ENCODE measurements around the gene IFT22.
A peak's percentile ranks its signal among the peaks of the same experiment; 100 is the strongest.

The IFT22 gene

DNA sequence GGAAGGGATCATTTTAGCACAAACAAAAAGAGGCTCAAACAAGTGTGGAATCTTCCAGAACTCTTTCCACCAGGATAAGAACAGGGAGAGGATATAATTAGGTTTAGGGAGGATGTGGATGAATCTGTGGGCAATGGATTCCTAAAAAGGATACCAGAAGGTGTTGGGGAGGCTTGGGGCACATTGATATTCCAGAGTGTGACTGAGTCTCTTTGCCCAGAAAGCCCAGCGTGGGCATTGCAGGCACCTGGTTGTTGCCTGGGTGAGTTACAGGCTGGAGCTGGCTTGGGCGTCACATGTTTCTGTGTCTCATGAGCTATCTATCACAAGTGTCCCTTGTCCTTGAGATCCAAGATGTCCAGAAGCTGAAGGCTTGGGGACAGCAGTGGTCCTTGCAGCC lies 44.3 kb upstream of the IFT22 start:
- TF ChIP-seq, protein P1, sequence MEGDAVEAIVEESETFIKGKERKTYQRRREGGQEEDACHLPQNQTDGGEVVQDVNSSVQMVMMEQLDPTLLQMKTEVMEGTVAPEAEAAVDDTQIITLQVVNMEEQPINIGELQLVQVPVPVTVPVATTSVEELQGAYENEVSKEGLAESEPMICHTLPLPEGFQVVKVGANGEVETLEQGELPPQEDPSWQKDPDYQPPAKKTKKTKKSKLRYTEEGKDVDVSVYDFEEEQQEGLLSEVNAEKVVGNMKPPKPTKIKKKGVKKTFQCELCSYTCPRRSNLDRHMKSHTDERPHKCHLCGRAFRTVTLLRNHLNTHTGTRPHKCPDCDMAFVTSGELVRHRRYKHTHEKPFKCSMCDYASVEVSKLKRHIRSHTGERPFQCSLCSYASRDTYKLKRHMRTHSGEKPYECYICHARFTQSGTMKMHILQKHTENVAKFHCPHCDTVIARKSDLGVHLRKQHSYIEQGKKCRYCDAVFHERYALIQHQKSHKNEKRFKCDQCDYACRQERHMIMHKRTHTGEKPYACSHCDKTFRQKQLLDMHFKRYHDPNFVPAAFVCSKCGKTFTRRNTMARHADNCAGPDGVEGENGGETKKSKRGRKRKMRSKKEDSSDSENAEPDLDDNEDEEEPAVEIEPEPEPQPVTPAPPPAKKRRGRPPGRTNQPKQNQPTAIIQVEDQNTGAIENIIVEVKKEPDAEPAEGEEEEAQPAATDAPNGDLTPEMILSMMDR (IDR thresholded peaks at IDR 0.05; ENCODE audit: low read depth, low read length): no peak
- TF ChIP-seq EZH2phosphoT487 (IDR thresholded peaks at IDR 0.05; ENCODE audit: low read depth): no peak
- no peaks in the 10 kb centered on the region for H3K79me2 ChIP-seq (ENCODE audit: low read length)

DNA sequence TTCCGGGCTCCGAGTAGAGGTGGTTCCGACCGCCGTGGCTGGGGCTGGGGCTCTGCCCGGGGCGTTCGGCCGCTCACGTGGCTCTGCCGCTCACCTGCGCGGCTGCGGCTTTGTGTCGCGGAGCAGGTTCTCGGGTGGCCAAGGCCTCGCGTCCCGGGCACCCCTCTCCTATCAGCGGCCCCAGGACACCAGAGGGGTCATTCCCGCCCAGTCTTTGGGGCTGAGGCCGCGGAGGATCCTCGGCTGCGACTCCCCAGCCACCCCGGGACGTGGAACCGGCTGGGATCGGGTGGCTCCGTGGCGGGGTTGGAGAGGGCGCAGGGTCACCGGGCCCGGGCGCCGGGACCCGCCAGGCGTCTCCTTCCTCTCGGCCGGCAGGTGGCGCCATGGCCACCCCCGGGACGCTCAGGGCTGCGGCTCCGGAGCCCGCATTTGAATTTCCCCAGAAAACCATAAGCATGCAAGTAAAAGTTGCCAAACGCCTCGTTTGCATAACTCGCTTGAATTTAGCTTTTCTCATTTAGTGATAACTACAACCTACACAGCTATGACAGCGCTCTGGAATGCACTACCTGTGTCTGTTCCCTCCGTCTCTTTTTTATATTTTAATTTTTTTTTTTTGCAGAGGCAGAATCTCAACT lies 42.2 kb upstream of the IFT22 start:
- Histone ChIP-seq H3K79me2 (ENCODE audit: low read length) (no peaks in the 10 kb centered on the region), H3K9me3 (ENCODE audit: insufficient read depth, low read length) (no peaks in the 10 kb centered on the region), H3K36me3 (replicated peaks; ENCODE audit: low read depth, low read length) (no peaks in the 10 kb centered on the region), H3K4me3 (ENCODE audit: low read length) (peak overlapping the region; percentile 73), H3K27me3 (ENCODE audit: low read depth, low read length) (peaks cover 10% of the 10 kb centered on the region), H3K9ac (ENCODE audit: low read length) (peak overlapping the region; percentile 44; the same call in 1 of the 2 replicates), H4K20me1 (ENCODE audit: insufficient read depth, low read length) (no peaks in the 10 kb centered on the region), H3K4me1 (ENCODE audit: low read length) (peaks cover 18% of the 10 kb centered on the region), H2AFZ (ENCODE audit: low read depth, low read length) (peak overlapping the region; percentile 96; the same call in 1 of the 2 replicates), H3K4me2 (ENCODE audit: low read length) (peak overlapping the region; percentile 81), H3K27ac (ENCODE audit: low read length) (no peak overlapping the region)
- TF ChIP-seq, protein P1 (IDR thresholded peaks at IDR 0.05; ENCODE audit: low read depth, low read length): peak; percentile 77
- no peak for TF ChIP-seq EZH2phosphoT487 (IDR thresholded peaks at IDR 0.05; ENCODE audit: low read depth)

More for the DNA sequence above, 44.3 kb upstream of the IFT22 start:
- Histone ChIP-seq H3K27ac (ENCODE audit: low read length) (no peak overlapping the region), H3K27me3 (ENCODE audit: low read depth, low read length) (peaks cover 14% of the 10 kb centered on the region), H3K36me3 (replicated peaks; ENCODE audit: low read depth, low read length) (no peaks in the 10 kb centered on the region), H3K9ac (ENCODE audit: low read length) (no peak overlapping the region), H3K9me3 (ENCODE audit: insufficient read depth, low read length) (no peaks in the 10 kb centered on the region), H3K4me1 (ENCODE audit: low read length) (peaks cover 23% of the 10 kb centered on the region), H3K4me2 (ENCODE audit: low read length) (no peak overlapping the region), H2AFZ (ENCODE audit: low read depth, low read length) (no peak overlapping the region), H4K20me1 (ENCODE audit: insufficient read depth, low read length) (no peaks in the 10 kb centered on the region), H3K4me3 (ENCODE audit: low read length) (no peak overlapping the region)

DNA sequence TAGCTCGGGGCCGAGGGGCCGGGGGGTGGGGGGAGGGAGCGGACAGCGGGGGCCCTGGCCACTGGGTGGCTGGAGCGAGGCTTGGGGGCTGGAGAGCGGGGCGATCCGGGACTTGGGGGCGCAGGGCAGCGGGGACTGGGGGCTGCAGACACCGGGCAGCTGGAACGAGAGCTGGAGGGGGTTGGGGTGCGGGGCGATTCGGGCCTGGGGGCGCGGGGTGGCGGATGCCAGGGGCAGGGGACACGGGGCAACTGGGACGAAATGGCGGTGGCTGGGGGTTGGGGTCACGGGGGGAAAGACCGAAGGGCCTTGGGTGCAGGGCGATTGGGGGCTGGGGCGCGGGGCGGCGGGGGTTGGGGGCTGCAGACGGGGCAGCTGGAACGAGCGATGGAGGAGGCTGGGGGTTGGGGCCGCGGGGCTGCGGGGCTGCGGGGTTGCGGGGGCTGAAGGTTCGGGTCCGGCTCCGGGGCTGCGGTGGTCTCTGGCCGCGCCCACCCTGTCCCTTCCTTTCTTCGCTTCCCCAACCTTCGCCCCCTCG lies 41.7 kb upstream of the IFT22 start:
- TF ChIP-seq, protein P1 (IDR thresholded peaks at IDR 0.05; ENCODE audit: low read depth, low read length): no peak
- no peak for TF ChIP-seq EZH2phosphoT487 (IDR thresholded peaks at IDR 0.05; ENCODE audit: low read depth)
- Histone ChIP-seq H3K27ac (ENCODE audit: low read length) (no peak overlapping the region), H2AFZ (ENCODE audit: low read depth, low read length) (0 out of 2 replicates have a peak overlapping the region, but pooled peaks have one; percentile 96), H4K20me1 (ENCODE audit: insufficient read depth, low read length) (no peaks in the 10 kb centered on the region), H3K9ac (ENCODE audit: low read length) (no peak overlapping the region; the same call in 1 of the 2 replicates), H3K4me2 (ENCODE audit: low read length) (peak overlapping the region; percentile 81), H3K36me3 (replicated peaks; ENCODE audit: low read depth, low read length) (no peaks in the 10 kb centered on the region), H3K4me1 (ENCODE audit: low read length) (peaks cover 18% of the 10 kb centered on the region), H3K79me2 (ENCODE audit: low read length) (no peaks in the 10 kb centered on the region), H3K27me3 (ENCODE audit: low read depth, low read length) (peaks cover 10% of the 10 kb centered on the region), H3K4me3 (ENCODE audit: low read length) (peak overlapping the region; percentile 73; the same call in 1 of the 2 replicates), H3K9me3 (ENCODE audit: insufficient read depth, low read length) (no peaks in the 10 kb centered on the region)

DNA sequence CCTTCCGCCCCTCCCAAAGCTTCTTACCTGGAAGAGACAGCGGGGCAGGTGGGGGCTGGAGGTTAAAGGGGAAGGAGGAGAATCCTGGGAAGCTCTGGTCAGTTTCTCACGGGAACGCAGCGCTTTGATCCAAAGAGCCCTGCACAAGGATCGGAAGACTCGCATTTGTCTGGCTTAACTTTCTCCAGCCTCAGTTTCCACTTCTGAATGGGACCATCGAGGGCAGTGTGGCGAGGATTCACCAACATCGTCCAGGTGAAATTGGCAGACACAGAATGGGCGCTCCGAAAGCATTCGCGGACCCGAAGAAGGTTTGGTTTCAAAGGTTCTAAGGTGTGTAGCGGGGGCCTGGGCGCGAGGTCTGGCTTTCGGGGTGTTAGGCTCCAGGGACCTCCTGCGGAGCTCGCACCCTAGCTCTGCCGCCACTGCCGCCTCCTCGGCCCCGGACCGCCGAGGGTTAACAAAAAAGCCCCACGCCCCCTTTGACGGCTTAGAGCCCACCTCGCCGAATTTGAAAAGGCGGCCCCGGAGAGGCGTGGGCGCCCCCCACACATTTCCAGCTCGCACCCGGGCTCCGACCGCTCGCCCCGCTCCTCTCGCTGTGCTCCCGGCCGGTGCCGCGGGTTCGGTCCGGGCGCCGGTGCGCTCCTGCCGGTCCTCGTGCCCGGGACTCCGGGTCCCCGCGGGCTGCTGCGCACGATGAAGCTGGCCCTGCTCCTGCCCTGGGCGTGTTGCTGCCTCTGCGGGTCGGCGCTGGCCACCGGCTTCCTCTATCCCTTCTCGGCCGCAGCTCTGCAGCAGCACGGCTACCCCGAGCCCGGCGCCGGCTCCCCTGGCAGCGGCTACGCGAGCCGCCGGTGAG lies 41.0 kb upstream of the IFT22 start, which contains the start of gene COL26A1:
TSS of gene COL26A1 (plus strand) at position 542 of the 862 bp plus-strand sequence. CDS start at position 700, 158 bp downstream.
- Histone ChIP-seq H3K4me2 (ENCODE audit: low read length) (peak within 1 kb of the TSS; percentile 81), H2AFZ (ENCODE audit: low read depth, low read length) (peak within 1 kb of the TSS; percentile 96; the same call in 1 of the 2 replicates), H3K9ac (ENCODE audit: low read length) (peak within 1 kb of the TSS; percentile 44; the same call in 1 of the 2 replicates)

More for the DNA sequence above, 41.0 kb upstream of the IFT22 start, which contains the start of gene COL26A1:
- Histone ChIP-seq H3K27ac (ENCODE audit: low read length) (no peak within 1 kb of the TSS), H3K4me1 (ENCODE audit: low read length) (peaks cover 18% of the 10 kb centered on the region), H3K27me3 (ENCODE audit: low read depth, low read length) (peaks cover 10% of the 10 kb centered on the region), H3K9me3 (ENCODE audit: insufficient read depth, low read length) (no peaks in the 10 kb centered on the region), H3K36me3 (replicated peaks; ENCODE audit: low read depth, low read length) (no peaks in the 10 kb centered on the region), H4K20me1 (ENCODE audit: insufficient read depth, low read length) (no peaks in the 10 kb centered on the region), H3K4me3 (ENCODE audit: low read length) (peak within 1 kb of the TSS; percentile 73), H3K79me2 (ENCODE audit: low read length) (no peaks in the 10 kb centered on the region)
- TF ChIP-seq, protein P1 (IDR thresholded peaks at IDR 0.05; ENCODE audit: low read depth, low read length): no peak
- no peak for TF ChIP-seq EZH2phosphoT487 (IDR thresholded peaks at IDR 0.05; ENCODE audit: low read depth)

Measured in OCI-LY3 (cell line).